ENCODE results near the gene CCHCR1. TPM values are rescaled to one million over a fixed set of nuclear protein-coding genes. Genes with fewer than 3 reads are reported as not detected.

Gene CCHCR1
- total and polyA plus RNA-seq, 2 of the 8 experiments (the other 6 are each of a cell fraction or from before 2014, with no cell fraction given), result 20.9 to 38.0 TPM

DNA sequence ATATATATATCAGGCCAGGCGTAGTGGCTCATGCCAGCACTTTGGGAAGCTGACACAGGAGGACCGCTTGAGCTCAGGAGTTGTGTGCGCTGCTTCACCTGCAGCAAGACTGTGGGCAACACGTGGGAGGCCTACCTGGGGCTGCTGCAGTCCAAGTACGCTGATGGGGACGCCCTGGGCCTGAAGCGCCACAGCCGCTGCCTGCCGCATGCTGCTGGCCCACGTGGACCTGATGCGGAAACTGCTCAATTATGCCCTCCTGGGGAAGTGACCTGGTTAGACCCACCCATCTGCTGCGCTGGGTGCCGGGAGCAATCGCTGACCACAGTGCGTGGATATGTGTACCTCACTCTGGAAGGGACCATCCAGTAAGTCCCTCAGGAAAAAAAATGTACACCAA is 17.0 kb downstream of the CCHCR1 start:
- Histone ChIP-seq H3K9ac (replicated peaks in 1 of 4; ENCODE audit: extremely low read depth in 1 of 4, low read depth in 3 of 4, low read length in 3 of 4) (no peak overlapping the region), H2BK12ac (ENCODE audit: low read depth, low read length) (peak overlapping the region; percentile 98; the same call in 1 of the 2 replicates), H3K23me2 (ENCODE audit: low read depth, low read length) (no peaks in the 10 kb centered on the region; the same call in 1 of the 2 replicates), H2BK20ac (ENCODE audit: low read length) (peak overlapping the region; percentile 89; the same call in 1 of the 2 replicates), H4K91ac (replicated peaks; ENCODE audit: insufficient read length, low read length) (peak overlapping the region; percentile 91), H3K4me3 (ENCODE audit: extremely low read depth in 1 of 4, insufficient read depth in 2 of 4, low read depth in 3 of 4, low read length in 4 of 4) (no peak overlapping the region), H2BK5ac (ENCODE audit: low read depth, low read length) (no peak overlapping the region), H4K20me1 (replicated peaks in 1 of 2; ENCODE audit: control insufficient read depth in 1 of 2, insufficient read depth in 2 of 2, low read length in 2 of 2) (no peaks in the 10 kb centered on the region), H3K4me2 (ENCODE audit: insufficient read depth in 1 of 2, low read depth in 2 of 2, low read length in 2 of 2) (no peak overlapping the region), H4K8ac (ENCODE audit: extremely low read depth, insufficient read depth, low read length) (no peak overlapping the region; the same call in 1 of the 2 replicates), H3K79me2 (ENCODE audit: control insufficient read depth in 1 of 2, insufficient read depth in 2 of 2, low read length in 2 of 2) (no peaks in the 10 kb centered on the region), H3K4ac (replicated peaks; ENCODE audit: insufficient read length, low read depth, low read length) (peak overlapping the region; percentile 80), H3K27me3 (replicated peaks in 1 of 4; ENCODE audit: control insufficient read depth in 3 of 4, extremely low read depth in 1 of 4, insufficient read depth in 3 of 4, low read length in 3 of 4) (0 out of 7 replicates have a peak, but pooled peaks cover 0 to 2% (median 0%) of the 10 kb centered on the region in 4 experiments), H3K14ac (ENCODE audit: insufficient read length) (no peak overlapping the region), H3K4me1 (replicated peaks in 1 of 4; ENCODE audit: control insufficient read depth in 3 of 4, insufficient read depth in 4 of 4, low read length in 3 of 4) (peaks cover 0 to 20% (median 15%) of the 10 kb centered on the region in 4 experiments; a peak in 6 of 7 replicates), H2AK5ac (ENCODE audit: low read depth, low read length) (0 out of 2 replicates have a peak overlapping the region, but pooled peaks have one; percentile 65), H2BK120ac (replicated peaks; ENCODE audit: low read depth, low read length) (no peak overlapping the region), H3K9me3 (ENCODE audit: insufficient read depth in 2 of 2, low read depth in 1 of 2, low read length in 1 of 2) (no peaks in the 10 kb centered on the region), H3K56ac (replicated peaks; ENCODE audit: insufficient read length, low read depth, low read length) (no peak overlapping the region), H3K18ac (ENCODE audit: extremely low read depth, low read length) (no peak overlapping the region; the same call in 1 of the 2 replicates), H3K36me3 (ENCODE audit: control insufficient read depth in 2 of 4, insufficient read depth in 4 of 4, low read length in 3 of 4) (peaks cover 2 to 25% (median 6%) of the 10 kb centered on the region in 4 experiments; a peak in 5 of 8 replicates), H3K23ac (ENCODE audit: insufficient read length) (no peak overlapping the region), H2BK15ac (ENCODE audit: low read length) (peak overlapping the region; percentile 98; the same call in 1 of the 2 replicates), H3K79me1 (ENCODE audit: low read depth, low read length) (no peaks in the 10 kb centered on the region), H2AFZ (ENCODE audit: low read length) (no peak overlapping the region), H3K27ac (ENCODE audit: low read depth, low read length) (no peak overlapping the region), H4K5ac (ENCODE audit: insufficient read length, low read depth, low read length) (no peak overlapping the region)
- WGBS, 2 experiments (ENCODE audit: extremely low coverage in 1 of 2, insufficient coverage in 1 of 2, insufficient read length in 1 of 2, insufficient replicate concordance in 2 of 2, low coverage in 1 of 2, low lambda C conversion rate in 2 of 2, missing lambda C conversion rate in 1 of 2), result 86% methylated on average over 15 of the region's 15 CpGs; no CpG with 5 or more reads in 1 of the 2 experiments
- ChIA-PET CTCF (ENCODE audit: partially characterized antibody) (interaction anchor here (0.6 to 16.4 kb wide), 8 partner anchors 11 to 158 kb away, joined by 3 to 170 read pairs (median 6); partner anchors contain the start of genes CCHCR1 and TCF19), POLR2A (ENCODE audit: partially characterized antibody) (interaction anchor here (0.6 to 68.5 kb wide), 4 partner anchors 7 to 244 kb away, joined by 3 to 2251 read pairs (median 1127); partner anchors contain the start of genes CCHCR1, CDSN, POU5F1 and PSORS1C1)
- FAIRE-seq (no peak), DNase-seq (ENCODE audit: low read depth in 1 of 2, low spot score in 2 of 2) (no peak)
- TF ChIP-seq, protein P1, sequence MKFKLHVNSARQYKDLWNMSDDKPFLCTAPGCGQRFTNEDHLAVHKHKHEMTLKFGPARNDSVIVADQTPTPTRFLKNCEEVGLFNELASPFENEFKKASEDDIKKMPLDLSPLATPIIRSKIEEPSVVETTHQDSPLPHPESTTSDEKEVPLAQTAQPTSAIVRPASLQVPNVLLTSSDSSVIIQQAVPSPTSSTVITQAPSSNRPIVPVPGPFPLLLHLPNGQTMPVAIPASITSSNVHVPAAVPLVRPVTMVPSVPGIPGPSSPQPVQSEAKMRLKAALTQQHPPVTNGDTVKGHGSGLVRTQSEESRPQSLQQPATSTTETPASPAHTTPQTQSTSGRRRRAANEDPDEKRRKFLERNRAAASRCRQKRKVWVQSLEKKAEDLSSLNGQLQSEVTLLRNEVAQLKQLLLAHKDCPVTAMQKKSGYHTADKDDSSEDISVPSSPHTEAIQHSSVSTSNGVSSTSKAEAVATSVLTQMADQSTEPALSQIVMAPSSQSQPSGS (IDR thresholded peaks at IDR 0.05; ENCODE audit: low read length), result no peak
- no peak for TF ChIP-seq CHD2 (IDR thresholded peaks at IDR 0.05; ENCODE audit: low read length)
- no peak for TF ChIP-seq SIX5 (IDR thresholded peaks at IDR 0.05; ENCODE audit: low read depth, low read length)
- no peak for TF ChIP-seq KDM5A (IDR thresholded peaks at IDR 0.05; ENCODE audit: low read length)
- no peak for TF ChIP-seq CEBPB (IDR thresholded peaks at IDR 0.05; ENCODE audit: low read depth, low read length)
- TF ChIP-seq SRF (IDR thresholded peaks at IDR 0.05; ENCODE audit: low read depth, low read length), result no peak
- TF ChIP-seq, protein P2, sequence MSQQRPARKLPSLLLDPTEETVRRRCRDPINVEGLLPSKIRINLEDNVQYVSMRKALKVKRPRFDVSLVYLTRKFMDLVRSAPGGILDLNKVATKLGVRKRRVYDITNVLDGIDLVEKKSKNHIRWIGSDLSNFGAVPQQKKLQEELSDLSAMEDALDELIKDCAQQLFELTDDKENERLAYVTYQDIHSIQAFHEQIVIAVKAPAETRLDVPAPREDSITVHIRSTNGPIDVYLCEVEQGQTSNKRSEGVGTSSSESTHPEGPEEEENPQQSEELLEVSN (IDR thresholded peaks at IDR 0.05), result no peak
- no peak for TF ChIP-seq BCL11A (IDR thresholded peaks at IDR 0.05; ENCODE audit: low read depth in 2 of 2, low read length in 2 of 2)
- no peak for TF ChIP-seq FOSL1 (IDR thresholded peaks at IDR 0.05; ENCODE audit: insufficient read depth, low read depth, low read length)
- no peak for TF ChIP-seq SP1 (IDR thresholded peaks at IDR 0.05; ENCODE audit: low read depth, low read length)
